GM12878 (cell line): Measurements from ENCODE around the gene NTN1. TPM values are rescaled to one million over a fixed set of nuclear protein-coding genes. Genes with fewer than 3 reads are reported as not detected.

Experiments used
- ATAC-seq: fragments of 200-7000 bp; cut with Tn5 transposase; 3 replicates; pipeline ENCODE4 v1.9.1; 2020; ENCODE audit warnings: mild to moderate bottlenecking, moderate library complexity
- BruUV-seq: library from RNA; stranded (reverse); fragments of 400-500 nt; replicated peaks from 2 replicates; lab custom pipeline; 2021; lab: Mats Ljungman, UMichigan
- CTCF ChIA-PET: fragments of 300-600 bp; sonication (Branson Sonifier 250); formaldehyde crosslinking; extraction: SDS; loops from one replicate; lab custom pipeline; 2021; ENCODE audit warnings: inconsistent platforms; lab: Yijun Ruan, JAX
- POLR2A ChIA-PET: fragments of 350-600 bp; formaldehyde crosslinking; extraction: SDS; loops from one replicate; lab custom pipeline; 2021; ENCODE audit warnings: inconsistent platforms; lab: Charles Lee
- RAD21 ChIA-PET: fragments of 300-600 bp; sonication (Branson Sonifier 250); formaldehyde crosslinking; loops from one replicate; lab custom pipeline; 2023; ENCODE audit warnings: antibody characterized with exemption; ENCODE audit not compliant: unreplicated experiment; lab: Charles Lee
- SMC1A ChIA-PET: fragments of 300-600 bp; sonication (Branson Sonifier 250); formaldehyde crosslinking; loops from one replicate; lab custom pipeline; 2023; ENCODE audit not compliant: unreplicated experiment, uncharacterized antibody; lab: Charles Lee
- DNase-seq: peaks from one replicate; pipeline ENCODE4 v3.0.0-alpha.2; 2011; ENCODE audit warnings: low read depth, low spot score
- FAIRE-seq: peaks from 3 replicates; lab custom pipeline; 2011; peaks lifted over from hg19 to GRCh38; lab: Jason Lieb, UNC
- H2AFZ ChIP-seq: 2 replicates; pipeline ENCODE4 v1.6.0; 2011; ENCODE audit warnings: low read depth, low read length, control low read depth; ENCODE audit not compliant: control insufficient read depth
- H3K27ac ChIP-seq: 2 replicates; pipeline ENCODE4 v1.5.1; 2011; ENCODE audit warnings: control low read depth; ENCODE audit not compliant: control insufficient read depth, insufficient read depth
- H3K27me3 ChIP-seq, 2 experiments: replicated peaks in 1 of 2; 2 replicates each; pipeline versions ENCODE4 v1.6.0 to v1.6.1; 2011; ENCODE audit warnings: low read length in 1 of 2; ENCODE audit not compliant: control insufficient read depth in 2 of 2, insufficient read depth in 2 of 2
- H3K36me3 ChIP-seq, 2 experiments: 2 replicates each; pipeline ENCODE4 v1.5.1; 2011; ENCODE audit warnings: low read length in 1 of 2; ENCODE audit not compliant: control insufficient read depth in 2 of 2, insufficient read depth in 2 of 2
- H3K4me1 ChIP-seq: 2 replicates; pipeline ENCODE4 v1.6.1; 2011; ENCODE audit warnings: mild to moderate bottlenecking, low read length, moderate library complexity, mixed read lengths; ENCODE audit not compliant: control insufficient read depth, insufficient read depth
- H3K4me2 ChIP-seq: 2 replicates; pipeline ENCODE4 v1.6.0; 2011; ENCODE audit warnings: control low read depth; ENCODE audit not compliant: control insufficient read depth, insufficient read depth
- H3K4me3 ChIP-seq: fragments of 200-600 bp; sonication (generic); 2 replicates; pipeline ENCODE4 v1.5.1; 2016
- H3K79me2 ChIP-seq: 2 replicates; pipeline ENCODE4 v1.6.0; 2011; ENCODE audit warnings: low read length; ENCODE audit not compliant: control insufficient read depth, insufficient read depth
- H3K9ac ChIP-seq: 2 replicates; pipeline ENCODE4 v1.8.0; 2011; ENCODE audit warnings: low read length, control low read depth, mixed read lengths; ENCODE audit not compliant: control insufficient read depth, insufficient read depth
- H3K9me3 ChIP-seq: replicated peaks from 3 replicates; pipeline ENCODE4 v1.5.1; 2011; ENCODE audit warnings: mild to moderate bottlenecking, low read length; ENCODE audit not compliant: control insufficient read depth, insufficient read depth
- H4K20me1 ChIP-seq: 2 replicates; pipeline ENCODE4 v1.6.0; 2011; ENCODE audit not compliant: control insufficient read depth, insufficient read depth
- HCFC1 ChIP-seq: fragments of 150-350 bp; IDR thresholded peaks from 2 replicates; pipeline ENCODE4 v1.6.1; 2014; ENCODE audit warnings: low read length
- LARP7 ChIP-seq: fragments of 450-650 bp; IDR thresholded peaks from 2 replicates; pipeline ENCODE4 v1.6.1; 2017; ENCODE audit warnings: mild to moderate bottlenecking
- NR2C2 ChIP-seq: IDR thresholded peaks from 2 replicates; pipeline ENCODE4 v1.6.1; 2011; ENCODE audit warnings: borderline replicate concordance, low read depth; ENCODE audit not compliant: control insufficient read depth, insufficient read length
- SMAD1 ChIP-seq: fragments of 450-650 bp; IDR thresholded peaks from 2 replicates; pipeline ENCODE4 v1.6.1; 2018; ENCODE audit warnings: mild to moderate bottlenecking, low read depth; ENCODE audit not compliant: partially characterized antibody
- SMC3 ChIP-seq: IDR thresholded peaks from 2 replicates; pipeline ENCODE4 v1.6.1; 2011; ENCODE audit warnings: low read length, improper control_type of control experiment, borderline replicate concordance
- WGBS: methylation state at CpG from one replicate; pipeline ENCODE4 v1.1.6; 2016; ENCODE audit warnings: low lambda C conversion rate; ENCODE audit not compliant: insufficient replicate concordance, insufficient coverage; ENCODE audit errors: missing lambda C conversion rate; 5-methylcytosine and 5-hydroxymethylcytosine counted together
- in situ Hi-C: fragments of 300-500 bp; cut with MboI; formaldehyde crosslinking; loops from 9 replicates; pipeline ENCODE4 v1.14.3; 2018; ENCODE audit warnings: mixed read lengths
- intact Hi-C: fragments of 100-400 bp; cut with micrococcal nuclease; formaldehyde crosslinking; loops from one replicate; pipeline ENCODE4 v1.14.2; 2022; ENCODE audit not compliant: unreplicated experiment
- polyA plus RNA-seq, 11 experiments: library from polyadenylated mRNA; depleted of rRNA in 4 of 11; unstranded in 6 of 11; stranded (reverse) in 5 of 11; fragments of >200 nt; fragmentation: Nextera tagmentation in 4 of 11; fragmentation: Illumina TruSeq in 1 of 11; extraction: Ambion mirVana in 4 of 11; extraction: Trizol in 1 of 11; gene quantifications; 1 replicate in 1 of 11; 2 replicates in 10 of 11; pipeline versions ENCODE4 v1.2.1 to v1.2.3, GENCODE V29; 2011 to 2016; ENCODE audit warnings: inconsistent platforms in 2 of 11, missing spikeins in 2 of 11, low read depth in 1 of 11
- total RNA-seq, 4 experiments: library from RNA; depleted of rRNA in 3 of 4; stranded (reverse); fragments of >200 nt in 3 of 4; fragmentation: Illumina TruSeq in 1 of 4; extraction: Trizol in 1 of 4; gene quantifications; 2 replicates each; pipeline versions ENCODE4 v1.2.1 to v1.2.3, GENCODE V29; 2013 to 2021
- TF ChIP-seq, protein P1 (sequence below): fragments of 450-650 bp; IDR thresholded peaks from 2 replicates; pipeline ENCODE4 v1.6.1; 2014; ENCODE audit warnings: mild to moderate bottlenecking
- TF ChIP-seq, protein P2 (sequence below): fragments of 450-650 bp; IDR thresholded peaks from 2 replicates; pipeline ENCODE4 v1.6.1; 2018; ENCODE audit warnings: mild to moderate bottlenecking, low read depth, moderate library complexity; ENCODE audit not compliant: partially characterized antibody
- TF ChIP-seq, protein P3 (sequence below): IDR thresholded peaks from 2 replicates; pipeline ENCODE4 v1.6.1; 2012; ENCODE audit warnings: low read depth, low read length, improper control_type of control experiment

NTN1 gene
- total and polyA plus RNA-seq, 10 of the 15 experiments (the other 5 are each of a cell fraction or from before 2014, with no cell fraction given), result 0.02 to 0.89 (median 0.35) TPM

DNA sequence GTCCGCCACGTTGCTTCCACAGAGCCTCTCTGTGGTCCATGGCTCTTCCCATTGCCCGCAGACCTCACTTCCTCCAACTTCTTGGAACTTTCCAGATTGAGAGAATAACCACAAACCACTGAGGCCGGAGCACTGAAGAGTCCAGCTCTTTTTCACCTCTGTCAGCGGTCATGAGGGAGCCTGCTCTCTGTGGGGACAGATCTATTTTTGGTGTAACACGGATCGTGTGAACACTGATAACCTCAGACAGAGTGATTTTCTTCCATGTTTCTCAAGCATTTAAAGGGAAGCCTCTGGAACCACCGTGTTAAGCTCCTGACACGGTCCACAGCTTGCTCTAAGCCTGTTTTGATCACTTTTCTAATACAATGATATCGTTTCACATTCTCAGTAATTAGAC, 49.7 kb downstream of the NTN1 start:
- DNase-seq (no peak), FAIRE-seq (no peak), ATAC-seq (no peak)
- TF ChIP-seq, protein P1, sequence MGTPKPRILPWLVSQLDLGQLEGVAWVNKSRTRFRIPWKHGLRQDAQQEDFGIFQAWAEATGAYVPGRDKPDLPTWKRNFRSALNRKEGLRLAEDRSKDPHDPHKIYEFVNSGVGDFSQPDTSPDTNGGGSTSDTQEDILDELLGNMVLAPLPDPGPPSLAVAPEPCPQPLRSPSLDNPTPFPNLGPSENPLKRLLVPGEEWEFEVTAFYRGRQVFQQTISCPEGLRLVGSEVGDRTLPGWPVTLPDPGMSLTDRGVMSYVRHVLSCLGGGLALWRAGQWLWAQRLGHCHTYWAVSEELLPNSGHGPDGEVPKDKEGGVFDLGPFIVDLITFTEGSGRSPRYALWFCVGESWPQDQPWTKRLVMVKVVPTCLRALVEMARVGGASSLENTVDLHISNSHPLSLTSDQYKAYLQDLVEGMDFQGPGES, result no peak
- TF ChIP-seq, protein P2, sequence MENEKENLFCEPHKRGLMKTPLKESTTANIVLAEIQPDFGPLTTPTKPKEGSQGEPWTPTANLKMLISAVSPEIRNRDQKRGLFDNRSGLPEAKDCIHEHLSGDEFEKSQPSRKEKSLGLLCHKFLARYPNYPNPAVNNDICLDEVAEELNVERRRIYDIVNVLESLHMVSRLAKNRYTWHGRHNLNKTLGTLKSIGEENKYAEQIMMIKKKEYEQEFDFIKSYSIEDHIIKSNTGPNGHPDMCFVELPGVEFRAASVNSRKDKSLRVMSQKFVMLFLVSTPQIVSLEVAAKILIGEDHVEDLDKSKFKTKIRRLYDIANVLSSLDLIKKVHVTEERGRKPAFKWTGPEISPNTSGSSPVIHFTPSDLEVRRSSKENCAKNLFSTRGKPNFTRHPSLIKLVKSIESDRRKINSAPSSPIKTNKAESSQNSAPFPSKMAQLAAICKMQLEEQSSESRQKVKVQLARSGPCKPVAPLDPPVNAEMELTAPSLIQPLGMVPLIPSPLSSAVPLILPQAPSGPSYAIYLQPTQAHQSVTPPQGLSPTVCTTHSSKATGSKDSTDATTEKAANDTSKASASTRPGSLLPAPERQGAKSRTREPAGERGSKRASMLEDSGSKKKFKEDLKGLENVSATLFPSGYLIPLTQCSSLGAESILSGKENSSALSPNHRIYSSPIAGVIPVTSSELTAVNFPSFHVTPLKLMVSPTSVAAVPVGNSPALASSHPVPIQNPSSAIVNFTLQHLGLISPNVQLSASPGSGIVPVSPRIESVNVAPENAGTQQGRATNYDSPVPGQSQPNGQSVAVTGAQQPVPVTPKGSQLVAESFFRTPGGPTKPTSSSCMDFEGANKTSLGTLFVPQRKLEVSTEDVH, result no peak
- no peak for TF ChIP-seq HCFC1
- no peak for TF ChIP-seq SMAD1
- TF ChIP-seq SMC3, result no peak
- TF ChIP-seq NR2C2, result no peak
- TF ChIP-seq, protein P3, sequence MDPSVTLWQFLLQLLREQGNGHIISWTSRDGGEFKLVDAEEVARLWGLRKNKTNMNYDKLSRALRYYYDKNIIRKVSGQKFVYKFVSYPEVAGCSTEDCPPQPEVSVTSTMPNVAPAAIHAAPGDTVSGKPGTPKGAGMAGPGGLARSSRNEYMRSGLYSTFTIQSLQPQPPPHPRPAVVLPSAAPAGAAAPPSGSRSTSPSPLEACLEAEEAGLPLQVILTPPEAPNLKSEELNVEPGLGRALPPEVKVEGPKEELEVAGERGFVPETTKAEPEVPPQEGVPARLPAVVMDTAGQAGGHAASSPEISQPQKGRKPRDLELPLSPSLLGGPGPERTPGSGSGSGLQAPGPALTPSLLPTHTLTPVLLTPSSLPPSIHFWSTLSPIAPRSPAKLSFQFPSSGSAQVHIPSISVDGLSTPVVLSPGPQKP, result no peak
- TF ChIP-seq LARP7, result no peak
- in situ Hi-C loops (no loop called here), intact Hi-C loops (no loop called here)
- Histone ChIP-seq H3K4me3 (no peak overlapping the region), H3K4me1 (no peaks in the 10 kb centered on the region), H3K27me3 (peaks cover 1 to 5% of the 10 kb centered on the region in 2 experiments; a peak in 2 of 4 replicates), H3K4me2 (no peak overlapping the region), H3K9me3 (no peaks in the 10 kb centered on the region), H3K79me2 (no peaks in the 10 kb centered on the region), H3K27ac (no peak overlapping the region), H3K9ac (no peak overlapping the region), H4K20me1 (no peaks in the 10 kb centered on the region), H3K36me3 (no peaks in the 10 kb centered on the region), H2AFZ (no peak overlapping the region)
- 32% methylated on average over 10 of the region's 10 CpGs for WGBS
- ChIA-PET SMC1A (no interaction called here), POLR2A (no interaction called here), CTCF (no interaction called here), RAD21 (no interaction called here)
- BruUV-seq, result no TSS peak
